ENCODE data around the gene GNB1. TPM values are rescaled to one million over a fixed set of nuclear protein-coding genes. Genes with fewer than 3 reads are reported as not detected.
"Not testable (repeated sequence)": the region's sequence is repeated elsewhere in the genome, so short reads cannot be mapped to it uniquely, and the experiment has no call there.

GNB1 gene
- total RNA-seq, 1 donor from 2014 or later: 61.6 TPM

DNA sequence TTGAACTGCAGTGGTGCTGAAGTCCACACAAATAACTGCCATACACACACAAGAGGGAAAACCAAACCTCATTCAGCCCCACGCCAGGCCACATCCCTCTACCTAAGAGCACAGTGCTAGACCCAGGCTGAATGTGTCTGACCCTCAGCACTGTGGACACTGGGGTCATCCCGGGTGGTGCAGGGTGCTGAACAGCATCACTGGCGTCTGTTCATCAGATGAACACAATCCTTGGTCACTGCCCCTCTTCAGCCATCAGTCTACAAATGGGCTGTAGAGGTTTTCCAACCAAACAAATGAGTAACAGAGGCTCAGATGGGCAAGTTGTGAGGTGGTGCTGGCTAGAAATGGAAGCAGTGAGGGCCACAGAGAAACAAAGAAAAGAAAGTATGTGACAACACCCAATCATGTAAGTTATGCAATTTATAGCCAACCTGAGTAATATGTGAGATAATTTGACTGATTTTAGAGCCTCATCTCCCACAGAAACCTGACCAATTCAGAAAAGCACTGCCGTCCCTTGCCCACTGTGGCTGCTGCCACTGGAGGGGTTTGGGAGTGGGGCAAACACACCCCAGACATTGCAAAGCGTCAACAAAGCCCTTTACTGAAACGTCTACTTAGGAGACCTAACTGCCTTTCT lies 27.9 kb downstream of the GNB1 start:
- Histone ChIP-seq H3K9ac (ENCODE audit: low read depth in 1 of 3, low read length in 3 of 3) (no peak overlapping the region), H3K9me3 (ENCODE audit: control insufficient read depth in 3 of 3, low read length in 3 of 3) (no peaks in the 10 kb centered on the region), H3K27me3 (ENCODE audit: control insufficient read depth in 3 of 3, insufficient read depth in 3 of 3, low read length in 3 of 3) (no peaks in the 10 kb centered on the region), H3K36me3 (ENCODE audit: control insufficient read depth in 3 of 3, insufficient read depth in 3 of 3, low read length in 3 of 3) (no peaks in the 10 kb centered on the region), H3K27ac (ENCODE audit: low read depth, low read length) (no peak overlapping the region), H3K4me1 (ENCODE audit: control insufficient read depth in 3 of 3, insufficient read depth in 3 of 3, low read length in 3 of 3) (peaks cover 28 to 40% (median 36%) of the 10 kb centered on the region in 3 donors), H3K4me3 (ENCODE audit: low read length in 3 of 3) (peak overlapping the region in 1 of 3 donors; percentile 22)

GRCh38 chr1:1861761-1862310 lies 29.1 kb downstream of the GNB1 start:
- H3K36me3 ChIP-seq (ENCODE audit: control insufficient read depth in 3 of 3, insufficient read depth in 3 of 3, low read length in 3 of 3); H3K9ac ChIP-seq (ENCODE audit: low read depth in 1 of 3, low read length in 3 of 3); H3K27me3 ChIP-seq (ENCODE audit: control insufficient read depth in 3 of 3, insufficient read depth in 3 of 3, low read length in 3 of 3); H3K4me3 ChIP-seq (ENCODE audit: low read length in 3 of 3); H3K27ac ChIP-seq (ENCODE audit: low read depth, low read length); H3K9me3 ChIP-seq (ENCODE audit: control insufficient read depth in 3 of 3, low read length in 3 of 3): not testable (repeated sequence)
- H3K4me1 ChIP-seq (ENCODE audit: control insufficient read depth in 3 of 3, insufficient read depth in 3 of 3, low read length in 3 of 3): peaks cover 38 to 52% (median 46%) of the 10 kb centered on the region in 3 donors

- Histone ChIP-seq H3K4me3 (ENCODE audit: low read length in 3 of 3) (no peak overlapping the region), H3K36me3 (ENCODE audit: control insufficient read depth in 3 of 3, insufficient read depth in 3 of 3, low read length in 3 of 3) (no peaks in the 10 kb centered on the region), H3K27ac (ENCODE audit: low read depth, low read length) (no peak overlapping the region), H3K27me3 (ENCODE audit: control insufficient read depth in 3 of 3, insufficient read depth in 3 of 3, low read length in 3 of 3) (no peaks in the 10 kb centered on the region), H3K9me3 (ENCODE audit: control insufficient read depth in 3 of 3, low read length in 3 of 3) (no peaks in the 10 kb centered on the region), H3K9ac (ENCODE audit: low read depth in 1 of 3, low read length in 3 of 3) (no peak overlapping the region), H3K4me1 (ENCODE audit: control insufficient read depth in 3 of 3, insufficient read depth in 3 of 3, low read length in 3 of 3) (peaks cover 38 to 54% (median 46%) of the 10 kb centered on the region in 3 donors)
These were observed 29.6 kb downstream of the GNB1 start for GRCh38 chr1:1861339-1861730.

GRCh38 chr1:1859970-1860697 lies 30.8 kb downstream of the GNB1 start:
- H3K4me3 ChIP-seq (ENCODE audit: low read length in 3 of 3): not testable (repeated sequence)
- peaks cover 33 to 54% (median 46%) of the 10 kb centered on the region in 3 donors for H3K4me1 ChIP-seq (ENCODE audit: control insufficient read depth in 3 of 3, insufficient read depth in 3 of 3, low read length in 3 of 3)

DNA sequence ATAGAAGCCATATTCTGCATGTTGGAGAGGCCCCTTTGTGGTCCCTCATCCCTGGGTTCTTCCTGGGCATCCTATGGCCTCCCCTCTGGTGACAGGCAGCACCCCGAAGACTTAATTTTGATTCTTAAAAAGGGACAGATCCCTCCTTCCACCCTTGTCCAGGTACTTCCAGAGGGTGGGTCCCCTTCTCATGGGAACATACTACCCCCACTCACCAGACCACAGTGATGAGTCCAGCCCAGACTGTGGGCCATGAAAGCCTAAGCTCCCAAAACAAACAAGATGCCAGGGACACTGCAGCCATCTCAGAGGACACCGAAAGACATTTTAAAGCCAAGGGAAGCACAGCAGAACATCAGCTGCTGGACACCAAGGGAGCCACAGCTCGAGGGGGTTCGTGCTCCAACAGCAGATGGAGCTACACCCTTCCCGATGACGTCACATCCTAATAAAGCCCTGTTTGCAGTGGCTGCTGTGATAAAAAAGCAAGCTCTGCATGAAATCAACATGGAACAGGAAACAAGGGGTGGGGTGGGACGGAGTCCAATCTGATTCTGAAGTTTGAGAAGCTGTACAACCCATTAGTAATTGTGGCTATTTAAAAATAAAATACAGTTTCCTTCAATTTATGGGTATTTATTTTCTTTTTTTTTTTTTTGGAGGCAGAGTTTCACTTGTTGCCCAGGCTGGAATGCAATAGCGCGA lies 32.4 kb downstream of the GNB1 start:
- H3K27me3 ChIP-seq (ENCODE audit: control insufficient read depth in 3 of 3, insufficient read depth in 3 of 3, low read length in 3 of 3): no peaks in the 10 kb centered on the region
- peaks cover 30 to 48% (median 46%) of the 10 kb centered on the region in 3 donors for H3K4me1 ChIP-seq (ENCODE audit: control insufficient read depth in 3 of 3, insufficient read depth in 3 of 3, low read length in 3 of 3)
- peak overlapping the region; percentile 59 for H3K27ac ChIP-seq (ENCODE audit: low read depth, low read length)
- H3K9ac ChIP-seq (ENCODE audit: low read depth in 1 of 3, low read length in 3 of 3): peak overlapping the region; percentile 7 to 62 (median 43)
- peak overlapping the region in 2 of 3 donors; percentile 11 to 63 for H3K4me3 ChIP-seq (ENCODE audit: low read length in 3 of 3)
- no peaks in the 10 kb centered on the region for H3K36me3 ChIP-seq (ENCODE audit: control insufficient read depth in 3 of 3, insufficient read depth in 3 of 3, low read length in 3 of 3)
- H3K9me3 ChIP-seq (ENCODE audit: control insufficient read depth in 3 of 3, low read length in 3 of 3): no peaks in the 10 kb centered on the region

More at GRCh38 chr1:1859970-1860697, 30.8 kb downstream of the GNB1 start:
- H3K27ac ChIP-seq (ENCODE audit: low read depth, low read length); H3K27me3 ChIP-seq (ENCODE audit: control insufficient read depth in 3 of 3, insufficient read depth in 3 of 3, low read length in 3 of 3); H3K9me3 ChIP-seq (ENCODE audit: control insufficient read depth in 3 of 3, low read length in 3 of 3); H3K36me3 ChIP-seq (ENCODE audit: control insufficient read depth in 3 of 3, insufficient read depth in 3 of 3, low read length in 3 of 3): not testable (repeated sequence)
- peak overlapping the region in 1 of 3 donors; percentile 60 for H3K9ac ChIP-seq (ENCODE audit: low read depth in 1 of 3, low read length in 3 of 3)

DNA sequence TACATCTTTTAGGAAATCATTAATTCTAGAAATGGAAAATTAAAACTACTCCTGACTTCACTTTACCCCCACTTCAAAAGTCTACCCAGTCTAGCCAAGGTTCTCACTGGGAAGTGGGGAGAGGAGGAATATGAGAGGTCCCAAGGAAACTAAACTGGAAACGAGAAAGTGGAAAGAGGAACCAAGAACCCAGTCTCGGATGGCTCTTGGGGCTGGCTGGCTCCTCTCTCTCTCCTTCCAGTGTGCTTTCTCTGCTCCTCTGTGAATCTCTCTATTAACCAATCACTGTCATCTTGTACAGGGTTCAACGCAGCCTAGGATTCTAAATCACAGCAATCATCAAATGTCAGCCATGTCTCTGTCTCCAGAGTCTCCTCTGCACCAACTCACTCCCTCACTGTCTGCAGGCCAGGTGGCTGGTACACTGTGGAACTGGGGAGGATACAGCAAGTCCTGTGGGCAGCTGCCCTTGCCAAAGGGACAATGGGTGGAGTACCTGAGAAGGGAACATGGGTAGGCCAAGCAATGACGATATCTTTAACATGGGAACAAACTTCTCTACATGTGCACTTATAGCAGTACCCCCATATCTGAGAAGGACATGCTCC lies 33.7 kb downstream of the GNB1 start:
- no peaks in the 10 kb centered on the region for H3K36me3 ChIP-seq (ENCODE audit: control insufficient read depth in 3 of 3, insufficient read depth in 3 of 3, low read length in 3 of 3)
- H3K9ac ChIP-seq (ENCODE audit: low read depth in 1 of 3, low read length in 3 of 3): no peak overlapping the region
- H3K27me3 ChIP-seq (ENCODE audit: control insufficient read depth in 3 of 3, insufficient read depth in 3 of 3, low read length in 3 of 3): no peaks in the 10 kb centered on the region
- no peak overlapping the region for H3K27ac ChIP-seq (ENCODE audit: low read depth, low read length)
- H3K4me3 ChIP-seq (ENCODE audit: low read length in 3 of 3): no peak overlapping the region
- no peaks in the 10 kb centered on the region for H3K9me3 ChIP-seq (ENCODE audit: control insufficient read depth in 3 of 3, low read length in 3 of 3)
- H3K4me1 ChIP-seq (ENCODE audit: control insufficient read depth in 3 of 3, insufficient read depth in 3 of 3, low read length in 3 of 3): peaks cover 20 to 40% (median 39%) of the 10 kb centered on the region in 3 donors

GRCh38 chr1:1856161-1856560 lies 34.7 kb downstream of the GNB1 start:
- H3K27me3 ChIP-seq (ENCODE audit: control insufficient read depth in 3 of 3, insufficient read depth in 3 of 3, low read length in 3 of 3); H3K9me3 ChIP-seq (ENCODE audit: control insufficient read depth in 3 of 3, low read length in 3 of 3); H3K4me3 ChIP-seq (ENCODE audit: low read length in 3 of 3); H3K27ac ChIP-seq (ENCODE audit: low read depth, low read length); H3K36me3 ChIP-seq (ENCODE audit: control insufficient read depth in 3 of 3, insufficient read depth in 3 of 3, low read length in 3 of 3); H3K9ac ChIP-seq (ENCODE audit: low read depth in 1 of 3, low read length in 3 of 3): not testable (repeated sequence)
- H3K4me1 ChIP-seq (ENCODE audit: control insufficient read depth in 3 of 3, insufficient read depth in 3 of 3, low read length in 3 of 3): peaks cover 20 to 36% (median 33%) of the 10 kb centered on the region in 3 donors

- Histone ChIP-seq H3K4me3 (ENCODE audit: low read length in 3 of 3) (no peak overlapping the region), H3K9me3 (ENCODE audit: control insufficient read depth in 3 of 3, low read length in 3 of 3) (no peaks in the 10 kb centered on the region), H3K27me3 (ENCODE audit: control insufficient read depth in 3 of 3, insufficient read depth in 3 of 3, low read length in 3 of 3) (no peaks in the 10 kb centered on the region), H3K4me1 (ENCODE audit: control insufficient read depth in 3 of 3, insufficient read depth in 3 of 3, low read length in 3 of 3) (peaks cover 17 to 24% (median 21%) of the 10 kb centered on the region in 3 donors), H3K36me3 (ENCODE audit: control insufficient read depth in 3 of 3, insufficient read depth in 3 of 3, low read length in 3 of 3) (no peaks in the 10 kb centered on the region), H3K27ac (ENCODE audit: low read depth, low read length) (no peak overlapping the region), H3K9ac (ENCODE audit: low read depth in 1 of 3, low read length in 3 of 3) (no peak overlapping the region)
These were observed 37.2 kb downstream of the GNB1 start for GRCh38 chr1:1853593-1854257.

DNA sequence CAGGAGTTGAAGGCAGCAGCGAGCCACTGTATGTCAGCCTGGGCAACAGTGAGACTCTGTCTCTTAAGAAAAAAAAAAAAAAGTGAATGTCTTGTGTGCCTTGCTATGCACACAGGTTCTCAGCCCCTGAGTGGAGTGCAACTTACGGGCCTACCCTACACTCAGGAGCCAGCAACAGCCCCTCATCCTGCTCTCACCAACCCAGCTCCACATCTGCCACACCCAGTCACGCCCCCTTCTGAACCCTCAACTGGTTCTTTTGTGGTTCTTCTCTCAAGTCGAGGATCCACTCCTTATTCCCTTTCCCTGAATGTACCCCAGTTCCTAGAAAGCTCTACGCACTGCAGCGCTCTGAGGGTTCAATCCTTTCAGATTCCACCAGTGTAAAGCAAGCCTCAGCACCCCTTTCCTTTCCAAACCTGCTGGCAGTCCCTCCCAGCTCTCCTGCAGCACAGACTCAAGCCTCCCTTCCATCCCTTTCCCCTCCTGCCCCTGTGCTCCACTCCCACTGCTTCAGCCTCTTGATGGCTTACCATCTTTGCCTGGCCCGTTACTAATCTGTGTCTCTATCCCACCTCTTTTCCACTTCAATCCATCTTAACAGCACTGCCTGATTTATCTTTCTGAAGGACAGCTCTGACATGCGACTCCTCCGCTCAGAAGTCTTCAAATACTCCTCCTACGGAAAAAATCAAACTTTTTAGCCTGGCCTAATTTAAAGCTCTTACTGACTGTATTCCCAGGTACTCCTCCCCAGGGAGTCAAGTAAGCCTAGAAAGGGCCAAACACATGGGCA lies 38.1 kb downstream of the GNB1 start:
- H3K27me3 ChIP-seq (ENCODE audit: control insufficient read depth in 3 of 3, insufficient read depth in 3 of 3, low read length in 3 of 3): no peaks in the 10 kb centered on the region
- H3K36me3 ChIP-seq (ENCODE audit: control insufficient read depth in 3 of 3, insufficient read depth in 3 of 3, low read length in 3 of 3): no peaks in the 10 kb centered on the region
- peaks cover 8 to 15% (median 13%) of the 10 kb centered on the region in 3 donors for H3K4me1 ChIP-seq (ENCODE audit: control insufficient read depth in 3 of 3, insufficient read depth in 3 of 3, low read length in 3 of 3)
- no peaks in the 10 kb centered on the region for H3K9me3 ChIP-seq (ENCODE audit: control insufficient read depth in 3 of 3, low read length in 3 of 3)
- H3K9ac ChIP-seq (ENCODE audit: low read depth in 1 of 3, low read length in 3 of 3): no peak overlapping the region
- H3K27ac ChIP-seq (ENCODE audit: low read depth, low read length): no peak overlapping the region
- no peak overlapping the region for H3K4me3 ChIP-seq (ENCODE audit: low read length in 3 of 3)
